Hindlimb muscle (tissue), 1 donor: ENCODE data around the gene ANKRD18A. TPM values are rescaled to one million over a fixed set of nuclear protein-coding genes. Genes with fewer than 3 reads are reported as not detected.

Experiments
- DNase-seq: peaks from one replicate; pipeline ENCODE4 v3.0.0-alpha.2; 2013
- polyA plus RNA-seq: library from polyadenylated mRNA; unstranded; fragments of 120-200 nt; gene quantifications from one replicate; pipeline ENCODE4 v1.2.1, GENCODE V29; 2013; ENCODE audit not compliant: insufficient read length

The ANKRD18A gene
- polyA plus RNA-seq, result not detected

- DNase-seq, result peak; percentile 50
Observed at GRCh38 chr9:38620483-38621433, at the start of gene ANKRD18A. Gene ANKRD18A, minus strand, starts transcription at chr9:38620596. Its CDS starts 311 bp downstream, at chr9:38620285.

- no peak for DNase-seq
Observed at GRCh38 chr9:38668791-38669466, 48.5 kb upstream of the ANKRD18A start.

- no peak for DNase-seq
Observed at GRCh38 chr9:38662763-38663593, 42.6 kb upstream of the ANKRD18A start.

GRCh38 chr9:38659538-38659937 lies 39.1 kb upstream of the ANKRD18A start:
- no peak for DNase-seq

- no peak for DNase-seq
Observed at GRCh38 chr9:38656896-38657295, 36.5 kb upstream of the ANKRD18A start.

GRCh38 chr9:38652486-38652885 lies 32.1 kb upstream of the ANKRD18A start:
- no peak for DNase-seq

- no peak for DNase-seq
Observed at GRCh38 chr9:38652044-38652443, 31.6 kb upstream of the ANKRD18A start.

GRCh38 chr9:38651400-38652042 lies 31.1 kb upstream of the ANKRD18A start:
- DNase-seq, result no peak

- no peak for DNase-seq
Observed at GRCh38 chr9:38650564-38650963, 30.2 kb upstream of the ANKRD18A start.

GRCh38 chr9:38649731-38650363 lies 29.5 kb upstream of the ANKRD18A start:
- no peak for DNase-seq

GRCh38 chr9:38644601-38645000 lies 24.2 kb upstream of the ANKRD18A start:
- DNase-seq, result no peak

- no peak for DNase-seq
Observed at GRCh38 chr9:38643815-38644173, 23.4 kb upstream of the ANKRD18A start.

- DNase-seq, result no peak
Observed at GRCh38 chr9:38642951-38643814, 22.8 kb upstream of the ANKRD18A start.

GRCh38 chr9:38641985-38642864 lies 21.8 kb upstream of the ANKRD18A start:
- no peak for DNase-seq

GRCh38 chr9:38641142-38641541 lies 20.7 kb upstream of the ANKRD18A start:
- no peak for DNase-seq

- DNase-seq, result no peak
Observed at GRCh38 chr9:38639577-38639940, 19.2 kb upstream of the ANKRD18A start.

GRCh38 chr9:38638881-38639576 lies 18.6 kb upstream of the ANKRD18A start:
- DNase-seq, result no peak

- DNase-seq, result no peak
Observed at GRCh38 chr9:38634315-38634714, 13.9 kb upstream of the ANKRD18A start.

- no peak for DNase-seq
Observed at GRCh38 chr9:38629511-38629910, 9.1 kb upstream of the ANKRD18A start.
